Caco-2 (cell line): Measurements from ENCODE around the gene SFSWAP. TPM values are rescaled to one million over a fixed set of nuclear protein-coding genes. Genes with fewer than 3 reads are reported as not detected.

Experiments used
- BruUV-seq: library from RNA; stranded (reverse); fragments of 400-500 nt; replicated peaks from 2 replicates; lab custom pipeline; 2021; lab: Mats Ljungman, UMichigan
- CTCF ChIA-PET: fragments of 300-600 bp; sonication (Branson Sonifier 250); formaldehyde crosslinking; loops from one replicate; lab custom pipeline; 2022; ENCODE audit warnings: antibody characterized with exemption; lab: Charles Lee
- POLR2A ChIA-PET: fragments of 300-600 bp; sonication (Branson Sonifier 250); formaldehyde crosslinking; loops from one replicate; lab custom pipeline; 2022; ENCODE audit warnings: antibody characterized with exemption; lab: Charles Lee
- DNase-seq, 2 experiments: peaks; one replicate each; pipeline versions ENCODE4 v3.0.0 to v3.0.0-alpha.2; 2020 to 2022
- H3K27me3 ChIP-seq: replicated peaks from 2 replicates; pipeline ENCODE4 v1.6.0; 2011; ENCODE audit warnings: low read length; ENCODE audit not compliant: control insufficient read depth, insufficient read depth
- H3K36me3 ChIP-seq: 2 replicates; pipeline ENCODE4 v1.5.1; 2011; ENCODE audit warnings: low read length; ENCODE audit not compliant: control insufficient read depth, insufficient read depth
- H3K4me1 ChIP-seq: fragments of 250-450 bp; sonication (Bioruptor Pico); 2 replicates; pipeline ENCODE4 v1.5.1; 2020; ENCODE audit warnings: mild to moderate bottlenecking
- H3K4me3 ChIP-seq: 2 replicates; pipeline ENCODE4 v1.5.1; 2011; ENCODE audit warnings: low read depth, mild to moderate bottlenecking, control low read depth, low read length
- H3K9me3 ChIP-seq: fragments of 250-450 bp; sonication (Bioruptor Pico); 2 replicates; pipeline ENCODE4 v1.5.1; 2020; ENCODE audit warnings: mild to moderate bottlenecking, moderate library complexity
- H3K27ac Mint-ChIP-seq: one replicate; pipeline ENCODE4 v1.8.0; 2022; ENCODE audit warnings: mixed read lengths; ENCODE audit not compliant: unreplicated experiment
- H3K27me3 Mint-ChIP-seq: one replicate; pipeline ENCODE4 v1.8.0; 2022; ENCODE audit warnings: mixed read lengths; ENCODE audit not compliant: insufficient read depth, unreplicated experiment
- H3K36me3 Mint-ChIP-seq: one replicate; pipeline ENCODE4 v1.8.0; 2022; ENCODE audit warnings: mild to moderate bottlenecking, mixed read lengths; ENCODE audit not compliant: insufficient read depth, unreplicated experiment
- H3K4me1 Mint-ChIP-seq: one replicate; pipeline ENCODE4 v1.8.0; 2022; ENCODE audit warnings: low read depth, mixed read lengths; ENCODE audit not compliant: unreplicated experiment
- H3K4me3 Mint-ChIP-seq: one replicate; pipeline ENCODE4 v1.8.0; 2022; ENCODE audit warnings: mild to moderate bottlenecking, moderate library complexity, mixed read lengths; ENCODE audit not compliant: unreplicated experiment
- H3K9me3 Mint-ChIP-seq: one replicate; pipeline ENCODE4 v1.8.0; 2022; ENCODE audit warnings: mixed read lengths; ENCODE audit not compliant: unreplicated experiment
- intact Hi-C: fragments of 100-400 bp; cut with micrococcal nuclease; formaldehyde crosslinking; loops from one replicate; pipeline ENCODE4 v1.10.0; 2022; ENCODE audit not compliant: unreplicated experiment
- total RNA-seq: library from RNA; stranded (reverse); gene quantifications from 2 replicates; pipeline ENCODE4 v1.2.3, GENCODE V29; 2022
- TF ChIP-seq, protein P1 (sequence below), 2 experiments: fragments of 200-600 bp in 1 of 2; IDR thresholded peaks; 1 replicate in 1 of 2; 2 replicates in 1 of 2; pipeline versions ENCODE4 v1.5.1 to v1.8.0; 2011 to 2022; ENCODE audit warnings: antibody characterized with exemption in 1 of 2, control low read depth in 1 of 2, inconsistent platforms in 1 of 2, low read depth in 1 of 2, low read length in 1 of 2, mild to moderate bottlenecking in 1 of 2, moderate library complexity in 1 of 2; ENCODE audit not compliant: insufficient read depth in 1 of 2, severe bottlenecking in 1 of 2, unreplicated experiment in 1 of 2

SFSWAP gene
- total RNA-seq, 1 experiment from 2014 or later, result 42.3 TPM

DNA sequence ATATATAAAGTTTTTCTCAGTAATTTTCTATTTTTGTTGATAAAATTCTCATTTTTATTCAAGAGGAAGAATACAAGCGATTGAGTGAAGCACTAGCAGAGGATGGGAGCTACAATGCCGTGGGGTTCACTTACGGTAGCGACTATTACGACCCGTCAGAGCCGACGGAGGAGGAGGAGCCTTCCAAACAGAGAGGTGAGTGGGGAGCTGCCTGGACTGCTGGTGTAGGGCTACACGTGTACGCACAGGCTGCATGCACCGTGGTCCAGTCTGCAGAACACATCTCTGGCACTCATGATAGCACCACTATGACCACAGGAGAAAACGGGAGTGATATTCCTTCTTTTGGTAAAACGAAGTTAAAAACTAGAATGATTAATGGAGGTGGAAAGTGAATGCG, 3.9 kb downstream of the SFSWAP start:
- Mint-ChIP-seq H3K27me3 (no peaks in the 10 kb centered on the region), H3K36me3 (peaks cover 58% of the 10 kb centered on the region)
- H3K36me3 ChIP-seq, result no peaks in the 10 kb centered on the region; the same call in none of the 2 replicates

DNA sequence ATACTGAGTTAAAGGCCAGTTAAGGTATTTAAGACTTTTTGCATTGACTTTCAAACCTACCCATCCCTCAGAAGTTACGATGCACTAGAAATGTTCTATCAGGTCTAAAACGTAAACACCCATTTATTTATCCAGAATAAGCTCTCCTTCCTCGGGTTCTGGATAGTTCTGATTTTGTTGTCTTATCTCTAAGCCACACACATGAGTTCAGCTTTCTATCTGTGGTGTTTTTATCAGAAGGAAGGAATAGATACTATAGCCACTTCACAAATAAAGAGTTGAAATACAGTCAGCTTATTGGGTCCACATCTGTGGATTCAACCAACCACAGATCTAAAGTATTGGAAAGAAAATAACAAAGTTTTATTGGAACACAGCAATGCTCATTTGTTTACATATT, 5.4 kb downstream of the SFSWAP start:
- Histone ChIP-seq H3K4me1 (peaks cover 8% of the 10 kb centered on the region), H3K9me3 (no peaks in the 10 kb centered on the region), H3K4me3 (no peak overlapping the region), H3K36me3 (no peaks in the 10 kb centered on the region; the same call in none of the 2 replicates), H3K27me3 (no peaks in the 10 kb centered on the region)
- no peaks in the 10 kb centered on the region for H3K27me3 Mint-ChIP-seq
- no peaks in the 10 kb centered on the region for H3K9me3 Mint-ChIP-seq
- no TSS peak for BruUV-seq
- peaks cover 69% of the 10 kb centered on the region for H3K36me3 Mint-ChIP-seq
- H3K4me1 Mint-ChIP-seq, result no peaks in the 10 kb centered on the region
- intact Hi-C loops, result no loop called here
- no peak overlapping the region for H3K27ac Mint-ChIP-seq
- no peak overlapping the region for H3K4me3 Mint-ChIP-seq
- ChIA-PET POLR2A (no interaction called here), CTCF (no interaction called here)
- TF ChIP-seq, protein P1, sequence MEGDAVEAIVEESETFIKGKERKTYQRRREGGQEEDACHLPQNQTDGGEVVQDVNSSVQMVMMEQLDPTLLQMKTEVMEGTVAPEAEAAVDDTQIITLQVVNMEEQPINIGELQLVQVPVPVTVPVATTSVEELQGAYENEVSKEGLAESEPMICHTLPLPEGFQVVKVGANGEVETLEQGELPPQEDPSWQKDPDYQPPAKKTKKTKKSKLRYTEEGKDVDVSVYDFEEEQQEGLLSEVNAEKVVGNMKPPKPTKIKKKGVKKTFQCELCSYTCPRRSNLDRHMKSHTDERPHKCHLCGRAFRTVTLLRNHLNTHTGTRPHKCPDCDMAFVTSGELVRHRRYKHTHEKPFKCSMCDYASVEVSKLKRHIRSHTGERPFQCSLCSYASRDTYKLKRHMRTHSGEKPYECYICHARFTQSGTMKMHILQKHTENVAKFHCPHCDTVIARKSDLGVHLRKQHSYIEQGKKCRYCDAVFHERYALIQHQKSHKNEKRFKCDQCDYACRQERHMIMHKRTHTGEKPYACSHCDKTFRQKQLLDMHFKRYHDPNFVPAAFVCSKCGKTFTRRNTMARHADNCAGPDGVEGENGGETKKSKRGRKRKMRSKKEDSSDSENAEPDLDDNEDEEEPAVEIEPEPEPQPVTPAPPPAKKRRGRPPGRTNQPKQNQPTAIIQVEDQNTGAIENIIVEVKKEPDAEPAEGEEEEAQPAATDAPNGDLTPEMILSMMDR (IDR thresholded peaks at IDR 0.05; ENCODE audit: insufficient read depth in 1 of 2, low read depth in 1 of 2, low read length in 1 of 2, severe bottlenecking in 1 of 2, unreplicated experiment in 1 of 2), result no peak
- no peak for DNase-seq

More for the DNA sequence above, 3.9 kb downstream of the SFSWAP start:
- TF ChIP-seq, protein P1 (IDR thresholded peaks at IDR 0.05; ENCODE audit: insufficient read depth in 1 of 2, low read depth in 1 of 2, low read length in 1 of 2, severe bottlenecking in 1 of 2, unreplicated experiment in 1 of 2), result no peak
- no TSS peak for BruUV-seq
- ChIA-PET POLR2A (no interaction called here), CTCF (no interaction called here)
- DNase-seq, result no peak
- H3K9me3 Mint-ChIP-seq, result no peaks in the 10 kb centered on the region
- H3K4me1 Mint-ChIP-seq, result peaks cover 3% of the 10 kb centered on the region
- H3K27me3 ChIP-seq, result no peaks in the 10 kb centered on the region
- no peak overlapping the region for H3K27ac Mint-ChIP-seq
- intact Hi-C loops, result loop anchor here (5.0 kb wide), 1 partner anchor 118 kb away; no protein-coding TSS in a partner anchor
- H3K9me3 ChIP-seq, result no peaks in the 10 kb centered on the region
- peaks cover 13% of the 10 kb centered on the region for H3K4me1 ChIP-seq
- H3K4me3 ChIP-seq, result no peak overlapping the region
- H3K4me3 Mint-ChIP-seq, result no peak overlapping the region

DNA sequence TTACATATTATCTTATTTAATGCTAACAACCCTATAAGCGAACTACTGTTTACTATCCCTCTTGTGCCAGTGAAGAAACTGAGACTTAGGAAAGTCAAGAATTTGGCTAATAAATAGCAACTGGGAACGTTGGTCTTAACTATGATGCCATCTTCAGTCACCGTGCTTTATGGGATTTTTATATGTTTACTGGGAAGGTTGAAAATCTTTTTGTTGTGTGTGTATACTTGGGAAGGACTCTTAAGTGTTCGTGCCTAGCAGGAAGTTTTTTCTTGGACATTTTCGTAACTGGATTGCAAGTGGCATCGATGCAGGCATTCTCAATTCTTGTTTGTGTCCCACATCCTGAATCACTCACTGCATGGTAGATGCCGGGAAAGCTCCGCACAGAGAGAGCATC, 9.4 kb downstream of the SFSWAP start:
- no peaks in the 10 kb centered on the region for H3K4me1 Mint-ChIP-seq
- DNase-seq, result no peak
- no peaks in the 10 kb centered on the region for H3K4me1 ChIP-seq
- H3K9me3 ChIP-seq, result no peaks in the 10 kb centered on the region
- no TSS peak for BruUV-seq
- no peak overlapping the region for H3K4me3 Mint-ChIP-seq
- TF ChIP-seq, protein P1 (IDR thresholded peaks at IDR 0.05; ENCODE audit: insufficient read depth in 1 of 2, low read depth in 1 of 2, low read length in 1 of 2, severe bottlenecking in 1 of 2, unreplicated experiment in 1 of 2), result no peak
- intact Hi-C loops, result no loop called here
- H3K27ac Mint-ChIP-seq, result no peak overlapping the region
- no peaks in the 10 kb centered on the region for H3K27me3 ChIP-seq
- ChIA-PET CTCF (no interaction called here), POLR2A (no interaction called here)
- no peaks in the 10 kb centered on the region for H3K9me3 Mint-ChIP-seq
- no peak overlapping the region for H3K4me3 ChIP-seq
- H3K36me3 Mint-ChIP-seq, result peaks cover 75% of the 10 kb centered on the region
- H3K27me3 Mint-ChIP-seq, result no peaks in the 10 kb centered on the region
- no peaks in the 10 kb centered on the region; the same call in none of the 2 replicates for H3K36me3 ChIP-seq
